Stimulated activated CD8-positive, alpha-beta memory T cell treated with anti-CD3 and anti-CD28 coated beads, Interleukin-12 subunit alpha, Interleukin-12 subunit beta, amount 100 ng/mL, for 1 hour (primary cell): ENCODE measurements around the gene DPEP3.
"Not testable (repeated sequence)": the region's sequence is repeated elsewhere in the genome, so short reads cannot be mapped to it uniquely, and the experiment has no call there.

Source experiments
- DNase-seq: peaks from one replicate; pipeline ENCODE4 v3.0.0-alpha.2; 2020; ENCODE audit warnings: low read depth

Gene DPEP3

GRCh38 chr16:67979955-67980678, at the start of gene DPEP3:
Gene DPEP3 (minus strand): TSS chr16:67980499. CDS start chr16:67980380, 119 bp downstream.
- DNase-seq: no peak

- no peak for DNase-seq
Observed at GRCh38 chr16:68028996-68029395, 48.7 kb upstream of the DPEP3 start.

GRCh38 chr16:68022728-68023537, 42.6 kb upstream of the DPEP3 start, which contains the start of the genes DDX28 and DUS2:
Gene DDX28 (minus strand): TSS chr16:68023232. CDS start chr16:68023202, 30 bp downstream.
Gene DUS2 (plus strand): TSS chr16:68023284. CDS start chr16:68038024, 14,740 bp downstream.
- DNase-seq: peak; percentile 93

GRCh38 chr16:68022278-68022727, 42.0 kb upstream of the DPEP3 start:
- no peak for DNase-seq

GRCh38 chr16:68021490-68021889, 41.2 kb upstream of the DPEP3 start:
- no peak for DNase-seq

- DNase-seq: no peak
Observed at GRCh38 chr16:68019167-68019680, 38.9 kb upstream of the DPEP3 start.

GRCh38 chr16:68015681-68016080, 35.4 kb upstream of the DPEP3 start, which contains the start of gene DPEP2NB:
Gene DPEP2NB (minus strand): TSS chr16:68015911. CDS start chr16:68015770, 141 bp downstream.
- DNase-seq: no peak

- no peak for DNase-seq
Observed at GRCh38 chr16:68013440-68013839, 33.1 kb upstream of the DPEP3 start.

- DNase-seq: not testable (repeated sequence)
Observed at GRCh38 chr16:68009872-68010271, 29.6 kb upstream of the DPEP3 start.

GRCh38 chr16:68009157-68009735, 28.9 kb upstream of the DPEP3 start:
- DNase-seq: no peak

- DNase-seq: no peak
Observed at GRCh38 chr16:68005786-68006286, 25.5 kb upstream of the DPEP3 start.

- no peak for DNase-seq
Observed at GRCh38 chr16:68005211-68005610, 24.9 kb upstream of the DPEP3 start.

- DNase-seq: no peak
Observed at GRCh38 chr16:68003031-68003430, 22.7 kb upstream of the DPEP3 start.

GRCh38 chr16:68000450-68000849, 20.2 kb upstream of the DPEP3 start:
- DNase-seq: no peak

- no peak for DNase-seq
Observed at GRCh38 chr16:67999985-68000384, 19.7 kb upstream of the DPEP3 start.

GRCh38 chr16:67998779-67999688, 18.7 kb upstream of the DPEP3 start, which contains the start of gene DPEP2:
Gene DPEP2 (minus strand): TSS chr16:67999484. CDS start chr16:67993212, 6,272 bp downstream.
- not testable (repeated sequence) for DNase-seq

GRCh38 chr16:67998231-67998778, 18.0 kb upstream of the DPEP3 start:
- not testable (repeated sequence) for DNase-seq

- no peak for DNase-seq
Observed at GRCh38 chr16:67996666-67997065, 16.4 kb upstream of the DPEP3 start.

- DNase-seq: no peak
Observed at GRCh38 chr16:67995423-67995822, 15.1 kb upstream of the DPEP3 start.

GRCh38 chr16:67994040-67994408, 13.7 kb upstream of the DPEP3 start:
- DNase-seq: not testable (repeated sequence)
